Uterus (tissue), 4 donors: ENCODE data around the gene UBE2H. TPM values are rescaled to one million over a fixed set of nuclear protein-coding genes. Genes with fewer than 3 reads are reported as not detected.

ENCODE experiments used
- DNase-seq, 2 donors: peaks; one replicate each; pipeline ENCODE4 v3.0.0-alpha.2; 2019 to 2020
- H3K27ac ChIP-seq, 2 donors: fragments of 200-600 bp; sonication (generic); 1 replicate in 1 of 2; 2 replicates in 1 of 2; pipeline ENCODE4 v1.5.1; 2016 to 2018
- H3K27me3 ChIP-seq, 2 donors: fragments of 200-600 bp; sonication (generic); one replicate each; pipeline ENCODE4 v1.5.1; 2018 to 2019; ENCODE audit warnings: control low read depth in 1 of 2
- H3K36me3 ChIP-seq, 2 donors: fragments of 200-600 bp; sonication (generic); one replicate each; pipeline ENCODE4 v1.5.1; 2019; ENCODE audit warnings: control low read depth in 1 of 2
- H3K4me1 ChIP-seq, 2 donors: fragments of 200-600 bp; sonication (generic); one replicate each; pipeline ENCODE4 v1.5.1; 2018 to 2019; ENCODE audit warnings: control low read depth in 1 of 2
- H3K4me3 ChIP-seq, 2 donors: fragments of 200-600 bp; sonication (generic); 1 replicate in 1 of 2; 2 replicates in 1 of 2; pipeline ENCODE4 v1.5.1; 2018 to 2019; ENCODE audit warnings: mild to moderate bottlenecking in 1 of 2
- H3K9me3 ChIP-seq, 2 donors: fragments of 200-600 bp; sonication (generic); one replicate each; pipeline ENCODE4 v1.5.1; 2019; ENCODE audit warnings: control low read depth in 1 of 2
- POLR2A ChIP-seq, 2 donors: fragments of 450-650 bp; IDR thresholded peaks; one replicate each; pipeline ENCODE4 v1.6.1; 2016; ENCODE audit warnings: antibody characterized with exemption in 2 of 2, mild to moderate bottlenecking in 1 of 2, moderate library complexity in 1 of 2
- intact Hi-C: fragments of 100-400 bp; cut with DNase I; formaldehyde crosslinking; loops from one replicate; pipeline ENCODE4 v1.15.1; 2023; ENCODE audit warnings: low total_unique reads
- total RNA-seq, 4 donors: library from RNA; depleted of rRNA in 3 of 4; stranded (reverse); fragments of >200 nt in 3 of 4; gene quantifications; one replicate each; pipeline versions ENCODE4 v1.1.0 to v1.2.4, GENCODE V29; 2014 to 2023
- TF ChIP-seq, protein P1 (sequence below), 4 experiments: fragments of 200-600 bp in 2 of 4; fragments of 450-650 bp in 2 of 4; sonication (generic) in 2 of 4; IDR thresholded peaks; one replicate each; pipeline ENCODE4 v1.5.1; 2016 to 2019; ENCODE audit warnings: antibody characterized with exemption in 4 of 4, mild to moderate bottlenecking in 2 of 4, moderate library complexity in 1 of 4
- donor health status: DM: yes; HTN: yes; CAD: no.

The UBE2H gene
- total RNA-seq, 4 donors from 2014 or later: 35.4 to 99.8 (median 53.1) TPM

DNA sequence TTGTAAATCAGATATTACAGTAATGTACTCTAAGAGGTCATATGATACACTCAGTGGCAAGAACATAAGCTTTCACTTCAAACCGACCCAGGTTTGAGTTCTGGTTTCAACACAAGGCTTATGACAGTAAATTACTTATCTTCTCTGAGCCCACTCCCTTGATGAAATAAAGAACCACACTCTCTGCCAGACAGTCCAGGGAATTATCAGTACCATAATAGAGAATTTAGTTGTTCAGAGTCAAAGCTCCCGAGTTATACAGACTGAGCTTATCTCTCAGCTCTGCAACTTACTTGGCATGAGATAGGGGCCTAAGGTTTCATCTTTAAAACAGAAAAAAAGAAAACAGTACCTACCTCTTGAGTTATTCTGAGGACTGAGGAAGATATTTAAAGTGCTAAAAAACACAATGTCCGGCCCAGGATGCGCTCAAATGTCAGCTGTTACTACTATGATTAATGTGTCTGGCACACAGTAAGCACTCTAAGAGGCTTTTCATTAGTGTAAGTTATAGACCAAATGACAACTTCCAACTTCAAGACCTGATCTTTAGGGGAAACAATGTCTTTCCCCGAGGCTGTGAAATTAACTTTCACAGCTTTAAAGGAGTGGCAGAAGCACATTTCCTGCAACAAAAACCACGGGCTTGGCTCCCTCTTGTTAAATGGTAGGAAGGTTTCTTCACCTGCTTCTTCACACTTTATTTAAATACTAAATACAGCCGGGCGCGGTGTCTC is 38.1 kb downstream of the UBE2H start:
- H3K9me3 ChIP-seq: no peaks in the 10 kb centered on the region
- no peaks in the 10 kb centered on the region for H3K36me3 ChIP-seq
- H3K4me1 ChIP-seq: peaks cover 7 to 14% of the 10 kb centered on the region in 2 donors
- DNase-seq: no peak
- intact Hi-C loops: no loop called here
- H3K4me3 ChIP-seq: no peak overlapping the region
- H3K27ac ChIP-seq: peak overlapping the region; percentile 32 to 33
- TF ChIP-seq, protein P1, sequence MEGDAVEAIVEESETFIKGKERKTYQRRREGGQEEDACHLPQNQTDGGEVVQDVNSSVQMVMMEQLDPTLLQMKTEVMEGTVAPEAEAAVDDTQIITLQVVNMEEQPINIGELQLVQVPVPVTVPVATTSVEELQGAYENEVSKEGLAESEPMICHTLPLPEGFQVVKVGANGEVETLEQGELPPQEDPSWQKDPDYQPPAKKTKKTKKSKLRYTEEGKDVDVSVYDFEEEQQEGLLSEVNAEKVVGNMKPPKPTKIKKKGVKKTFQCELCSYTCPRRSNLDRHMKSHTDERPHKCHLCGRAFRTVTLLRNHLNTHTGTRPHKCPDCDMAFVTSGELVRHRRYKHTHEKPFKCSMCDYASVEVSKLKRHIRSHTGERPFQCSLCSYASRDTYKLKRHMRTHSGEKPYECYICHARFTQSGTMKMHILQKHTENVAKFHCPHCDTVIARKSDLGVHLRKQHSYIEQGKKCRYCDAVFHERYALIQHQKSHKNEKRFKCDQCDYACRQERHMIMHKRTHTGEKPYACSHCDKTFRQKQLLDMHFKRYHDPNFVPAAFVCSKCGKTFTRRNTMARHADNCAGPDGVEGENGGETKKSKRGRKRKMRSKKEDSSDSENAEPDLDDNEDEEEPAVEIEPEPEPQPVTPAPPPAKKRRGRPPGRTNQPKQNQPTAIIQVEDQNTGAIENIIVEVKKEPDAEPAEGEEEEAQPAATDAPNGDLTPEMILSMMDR (IDR thresholded peaks at IDR 0.05): no peak
- TF ChIP-seq POLR2A (IDR thresholded peaks at IDR 0.05): no peak
- no peaks in the 10 kb centered on the region for H3K27me3 ChIP-seq

DNA sequence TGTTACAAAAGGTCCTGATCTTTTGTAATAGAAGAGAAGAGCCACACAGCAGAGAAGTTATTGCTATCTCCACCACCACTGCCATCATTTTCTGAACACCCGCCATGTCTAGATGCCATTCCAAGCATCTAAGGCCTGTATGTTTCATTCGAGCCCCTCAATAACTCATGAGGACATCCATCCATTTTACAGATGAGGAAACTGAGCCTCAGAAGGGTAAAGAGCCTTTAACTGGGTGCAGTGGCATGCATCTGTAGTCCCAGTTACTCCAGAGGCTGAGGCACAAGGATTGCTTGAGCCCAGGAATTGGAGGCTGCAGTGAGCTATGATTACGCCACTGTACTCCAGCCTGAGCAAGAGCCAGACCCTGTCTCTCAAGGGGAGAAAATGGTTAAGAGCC is 39.3 kb downstream of the UBE2H start:
- TF ChIP-seq, protein P1 (IDR thresholded peaks at IDR 0.05): no peak
- no peak for TF ChIP-seq POLR2A (IDR thresholded peaks at IDR 0.05)
- no peak overlapping the region for H3K4me3 ChIP-seq
- H3K9me3 ChIP-seq: no peaks in the 10 kb centered on the region
- H3K36me3 ChIP-seq: no peaks in the 10 kb centered on the region
- DNase-seq: no peak
- intact Hi-C loops: no loop called here
- H3K27me3 ChIP-seq: no peaks in the 10 kb centered on the region
- H3K27ac ChIP-seq: no peak overlapping the region
- peaks cover 7 to 14% of the 10 kb centered on the region in 2 donors for H3K4me1 ChIP-seq

DNA sequence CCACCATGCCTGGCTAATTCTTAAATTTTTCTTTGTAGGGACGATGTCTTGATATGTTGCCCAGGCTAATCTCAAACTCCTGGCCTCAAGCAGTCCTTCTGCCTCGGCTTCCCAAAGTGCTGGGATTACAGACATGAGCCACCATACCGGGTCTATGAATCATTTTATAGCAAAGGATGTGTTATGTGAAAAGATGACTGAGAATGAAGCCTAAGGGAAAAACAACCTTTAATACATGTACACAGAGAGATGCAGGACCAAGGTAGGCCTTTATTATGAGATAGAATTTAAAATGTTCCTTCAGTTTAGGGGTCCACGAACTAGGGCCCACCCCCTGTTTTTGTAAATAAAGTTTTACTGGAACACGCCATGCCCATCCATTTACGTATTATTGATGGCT is 41.0 kb downstream of the UBE2H start:
- intact Hi-C loops: no loop called here
- no peak for TF ChIP-seq POLR2A (IDR thresholded peaks at IDR 0.05)
- TF ChIP-seq, protein P1 (IDR thresholded peaks at IDR 0.05): no peak
- Histone ChIP-seq H3K9me3 (no peaks in the 10 kb centered on the region), H3K36me3 (no peaks in the 10 kb centered on the region), H3K27me3 (no peaks in the 10 kb centered on the region), H3K4me3 (no peak overlapping the region), H3K4me1 (peaks cover 3 to 10% of the 10 kb centered on the region in 2 donors), H3K27ac (no peak overlapping the region)
- no peak for DNase-seq

DNA sequence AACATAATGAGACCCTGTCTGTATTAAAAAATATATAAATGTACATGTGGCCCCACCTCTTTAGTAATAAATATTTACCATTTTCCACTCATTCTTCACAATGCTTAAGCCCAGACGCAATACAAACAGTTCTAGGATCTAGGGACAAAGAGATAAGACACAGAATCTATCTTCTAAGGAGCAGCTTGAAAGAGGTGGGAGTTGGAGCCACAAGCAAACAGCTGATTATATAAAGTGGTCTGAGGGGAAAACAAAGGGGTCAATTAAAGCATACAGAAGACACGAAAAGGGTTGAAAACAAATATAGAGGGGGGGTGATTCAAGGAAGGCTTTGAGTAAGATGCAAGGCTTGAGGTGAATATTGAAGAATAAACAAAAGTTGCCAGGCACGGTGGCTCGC is 43.1 kb downstream of the UBE2H start:
- Histone ChIP-seq H3K27ac (no peak overlapping the region), H3K4me3 (no peak overlapping the region), H3K4me1 (no peaks in the 10 kb centered on the region), H3K27me3 (no peaks in the 10 kb centered on the region), H3K9me3 (no peaks in the 10 kb centered on the region), H3K36me3 (no peaks in the 10 kb centered on the region)
- DNase-seq: no peak
- intact Hi-C loops: no loop called here
- TF ChIP-seq, protein P1 (IDR thresholded peaks at IDR 0.05): no peak
- TF ChIP-seq POLR2A (IDR thresholded peaks at IDR 0.05): no peak

DNA sequence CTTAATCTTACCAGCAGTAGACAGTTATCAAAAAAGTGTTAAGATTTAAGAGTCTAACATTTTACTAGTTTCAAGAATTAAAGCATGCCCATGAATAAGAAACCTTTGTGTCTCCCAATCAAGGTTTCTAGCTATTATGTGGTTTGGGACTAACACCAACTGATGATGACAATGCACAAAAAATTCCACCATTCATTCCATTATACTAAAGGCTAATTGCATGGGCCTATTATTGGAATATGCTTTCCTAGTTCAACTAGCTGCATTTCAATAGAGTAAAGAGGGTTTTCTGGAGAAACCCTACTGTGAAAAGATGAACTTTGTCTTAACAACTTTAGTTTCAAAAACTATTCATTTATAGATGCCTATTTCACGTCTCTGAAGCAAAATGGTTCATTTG is 44.6 kb downstream of the UBE2H start:
- Histone ChIP-seq H3K36me3 (no peaks in the 10 kb centered on the region), H3K9me3 (no peaks in the 10 kb centered on the region), H3K4me1 (peaks cover 0 to under 1% of the 10 kb centered on the region in 2 donors), H3K4me3 (no peak overlapping the region), H3K27me3 (no peaks in the 10 kb centered on the region), H3K27ac (no peak overlapping the region)
- intact Hi-C loops: no loop called here
- DNase-seq: no peak
- TF ChIP-seq, protein P1 (IDR thresholded peaks at IDR 0.05): no peak
- no peak for TF ChIP-seq POLR2A (IDR thresholded peaks at IDR 0.05)
